Activated CD4-positive, alpha-beta memory T cell treated with anti-CD3 and anti-CD28 coated beads for 36 hours (primary cell): ENCODE data around the gene FADS2. TPM values are rescaled to one million over a fixed set of nuclear protein-coding genes. Genes with fewer than 3 reads are reported as not detected.
A peak's percentile ranks its signal among the peaks of the same experiment; 100 is the strongest.

Experiments used
- CTCF ChIA-PET: fragments of 350-600 bp; sonication (Branson Sonifier 250); formaldehyde crosslinking; loops from one replicate; lab custom pipeline; 2021; ENCODE audit warnings: antibody characterized with exemption, inconsistent platforms; lab: Charles Lee
- POLR2A ChIA-PET: fragments of 350-600 bp; sonication (Branson Sonifier 250); formaldehyde crosslinking; loops from one replicate; lab custom pipeline; 2021; ENCODE audit warnings: antibody characterized with exemption; lab: Charles Lee
- DNase-seq: peaks from one replicate; pipeline ENCODE4 v3.0.0-alpha.2; 2020
- H3K27ac Mint-ChIP-seq: one replicate; pipeline ENCODE4 v1.8.0; 2021; ENCODE audit warnings: mixed read lengths
- H3K27me3 Mint-ChIP-seq: one replicate; pipeline ENCODE4 v1.8.0; 2021; ENCODE audit warnings: mixed read lengths
- H3K36me3 Mint-ChIP-seq: one replicate; pipeline ENCODE4 v1.8.0; 2021; ENCODE audit warnings: mixed read lengths
- H3K4me1 Mint-ChIP-seq: one replicate; pipeline ENCODE4 v1.8.0; 2021; ENCODE audit warnings: low read depth, mixed read lengths
- H3K4me3 Mint-ChIP-seq: one replicate; pipeline ENCODE4 v1.8.0; 2021; ENCODE audit warnings: mild to moderate bottlenecking, mixed read lengths
- H3K9me3 Mint-ChIP-seq: one replicate; pipeline ENCODE4 v1.8.0; 2021; ENCODE audit warnings: mixed read lengths
- intact Hi-C: fragments of 100-400 bp; cut with micrococcal nuclease; formaldehyde crosslinking; loops from one replicate; pipeline ENCODE4 v1.15.1; 2023
- total RNA-seq, 2 experiments: library from RNA; stranded (reverse); gene quantifications; one replicate each; pipeline ENCODE4 v1.2.3, GENCODE V29; 2021

The FADS2 gene
- total RNA-seq, 2 experiments from 2014 or later = 58.2 to 60.8 TPM

DNA sequence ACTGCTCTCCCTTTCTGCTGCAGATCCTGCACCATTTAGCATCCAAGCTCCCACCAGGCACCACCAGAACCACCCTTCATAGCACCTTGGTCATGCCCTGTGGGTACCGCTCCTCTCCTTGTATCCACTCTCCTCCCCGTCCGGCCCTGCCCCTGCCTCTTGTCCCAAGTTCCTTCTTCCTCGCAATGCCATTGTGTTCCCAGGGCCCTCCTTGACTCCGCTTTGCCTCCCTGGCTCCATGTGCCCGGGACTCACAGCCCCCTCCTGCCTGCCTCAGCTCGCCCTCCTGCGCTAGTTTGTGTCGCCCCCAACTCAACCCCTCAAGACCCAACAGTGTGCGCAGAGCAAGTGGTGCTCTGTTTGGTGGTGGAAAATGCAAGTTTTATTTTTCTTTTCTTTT is 10.8 kb downstream of the FADS2 start:
- peaks cover 22% of the 10 kb centered on the region for H3K36me3 Mint-ChIP-seq
- intact Hi-C loops = no loop called here
- peaks cover 1% of the 10 kb centered on the region for H3K27me3 Mint-ChIP-seq
- H3K27ac Mint-ChIP-seq = no peak overlapping the region
- CTCF ChIA-PET = no interaction called here
- DNase-seq = no peak
- no peaks in the 10 kb centered on the region for H3K9me3 Mint-ChIP-seq
- peaks cover 14% of the 10 kb centered on the region for H3K4me1 Mint-ChIP-seq
- POLR2A ChIA-PET = interaction anchor here (0.9 kb wide), 1 partner anchor 35 kb away, joined by 3 read pairs; no protein-coding TSS in a partner anchor
- no peak overlapping the region for H3K4me3 Mint-ChIP-seq

GRCh38 chr11:61839742-61840141 is 11.6 kb downstream of the FADS2 start:
- H3K4me1 Mint-ChIP-seq = peaks cover 7% of the 10 kb centered on the region
- no peak overlapping the region for H3K27ac Mint-ChIP-seq
- no peak for DNase-seq
- ChIA-PET CTCF (no interaction called here), POLR2A (no interaction called here)
- H3K36me3 Mint-ChIP-seq = peaks cover 22% of the 10 kb centered on the region
- intact Hi-C loops = no loop called here
- H3K27me3 Mint-ChIP-seq = peaks cover 1% of the 10 kb centered on the region
- H3K4me3 Mint-ChIP-seq = no peak overlapping the region
- no peaks in the 10 kb centered on the region for H3K9me3 Mint-ChIP-seq

DNA sequence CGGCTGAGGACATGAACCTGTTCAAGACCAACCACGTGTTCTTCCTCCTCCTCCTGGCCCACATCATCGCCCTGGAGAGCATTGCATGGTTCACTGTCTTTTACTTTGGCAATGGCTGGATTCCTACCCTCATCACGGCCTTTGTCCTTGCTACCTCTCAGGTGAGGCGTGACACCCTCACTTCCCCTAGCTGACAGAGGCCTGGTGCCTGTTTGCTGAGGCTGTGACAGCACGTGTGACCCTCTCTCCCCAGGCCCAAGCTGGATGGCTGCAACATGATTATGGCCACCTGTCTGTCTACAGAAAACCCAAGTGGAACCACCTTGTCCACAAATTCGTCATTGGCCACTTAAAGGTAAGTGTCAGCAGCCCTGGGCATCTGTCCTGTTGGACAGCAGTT is 12.3 kb downstream of the FADS2 start:
- peaks cover 4% of the 10 kb centered on the region for H3K4me1 Mint-ChIP-seq
- H3K9me3 Mint-ChIP-seq = no peaks in the 10 kb centered on the region
- ChIA-PET CTCF (interaction anchor here (0.6 kb wide), 1 partner anchor 43 kb away, joined by 3 read pairs; no protein-coding TSS in a partner anchor), POLR2A (no interaction called here)
- no peak overlapping the region for H3K27ac Mint-ChIP-seq
- H3K4me3 Mint-ChIP-seq = no peak overlapping the region
- intact Hi-C loops = no loop called here
- no peak for DNase-seq
- peaks cover 22% of the 10 kb centered on the region for H3K36me3 Mint-ChIP-seq
- peaks cover 1% of the 10 kb centered on the region for H3K27me3 Mint-ChIP-seq

DNA sequence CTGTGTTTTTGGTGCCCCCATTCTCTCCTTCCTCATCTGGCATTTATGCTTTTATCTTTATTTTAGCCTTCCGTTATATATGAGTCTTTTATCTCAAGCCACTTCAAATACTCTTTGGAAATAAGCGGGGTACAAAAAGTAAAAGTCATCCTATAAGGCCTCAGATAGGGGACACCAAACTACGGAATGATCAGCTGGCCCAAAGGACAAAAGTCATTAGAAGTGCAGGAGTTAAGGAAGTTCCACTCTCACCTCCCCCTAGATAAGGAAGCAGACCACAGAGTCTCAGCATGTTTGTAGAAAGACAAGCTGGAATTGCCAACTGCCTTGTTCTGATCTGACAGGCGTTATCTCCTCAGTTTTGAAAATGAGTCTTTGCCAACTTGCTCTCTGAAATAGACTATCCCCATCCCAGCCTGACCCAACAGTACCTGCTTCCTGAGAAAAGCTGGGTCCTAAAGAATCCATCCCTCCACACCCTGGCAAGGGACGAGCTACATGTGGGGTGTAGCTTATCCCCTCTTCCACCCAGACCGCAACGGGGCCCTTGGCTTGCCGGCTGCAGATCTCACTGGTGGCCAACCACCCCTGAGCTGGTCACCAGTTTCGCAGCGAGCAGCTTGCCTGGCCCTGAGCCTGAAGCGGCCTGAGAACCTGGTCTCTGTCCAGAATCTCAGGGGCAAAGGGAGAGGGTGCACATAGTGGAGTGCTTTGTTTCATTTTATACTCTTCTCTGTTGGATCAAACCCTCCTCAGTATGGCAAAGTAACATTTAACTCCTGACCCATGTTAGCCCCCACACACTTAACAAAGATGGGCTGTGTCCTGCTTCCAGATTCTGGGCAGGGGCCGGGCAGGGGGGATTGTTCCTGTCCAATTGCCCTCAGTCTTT is 13.8 kb downstream of the FADS2 start:
- Mint-ChIP-seq H3K4me3 (no peak overlapping the region), H3K4me1 (no peaks in the 10 kb centered on the region), H3K27me3 (peaks cover 1% of the 10 kb centered on the region), H3K27ac (no peak overlapping the region), H3K36me3 (peaks cover 25% of the 10 kb centered on the region), H3K9me3 (no peaks in the 10 kb centered on the region)
- intact Hi-C loops = no loop called here
- no peak for DNase-seq
- POLR2A ChIA-PET = no interaction called here
- CTCF ChIA-PET = interaction anchor here (0.9 kb wide), 1 partner anchor 49 kb away, joined by 3 read pairs; no protein-coding TSS in a partner anchor

DNA sequence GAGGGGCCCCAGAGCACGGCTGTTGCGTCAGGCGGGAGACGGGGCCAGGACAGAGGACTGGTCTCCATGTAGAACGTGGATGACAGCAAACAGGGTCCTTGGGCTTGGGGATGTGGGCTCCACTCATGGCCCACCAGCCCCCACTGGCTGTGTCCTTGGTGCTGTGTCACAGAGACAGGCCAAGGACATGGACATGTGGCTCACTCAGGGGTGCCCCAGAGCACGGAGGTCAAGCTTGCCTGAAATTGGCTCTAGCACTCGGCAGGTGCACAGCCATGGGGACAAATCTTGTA is 14.4 kb downstream of the FADS2 start:
- intact Hi-C loops = no loop called here
- Mint-ChIP-seq H3K27me3 (peaks cover 1% of the 10 kb centered on the region), H3K4me3 (no peak overlapping the region), H3K27ac (no peak overlapping the region), H3K4me1 (no peaks in the 10 kb centered on the region), H3K36me3 (peaks cover 25% of the 10 kb centered on the region), H3K9me3 (no peaks in the 10 kb centered on the region)
- POLR2A ChIA-PET = no interaction called here
- CTCF ChIA-PET = interaction anchor here (0.9 kb wide), 1 partner anchor 49 kb away, joined by 3 read pairs; no protein-coding TSS in a partner anchor
- DNase-seq = no peak

- H3K27ac Mint-ChIP-seq = peak overlapping the region; percentile 13
- POLR2A ChIA-PET = no interaction called here
- peaks cover 18% of the 10 kb centered on the region for H3K36me3 Mint-ChIP-seq
Observed at GRCh38 chr11:61844909-61845565, 16.9 kb downstream of the FADS2 start.

DNA sequence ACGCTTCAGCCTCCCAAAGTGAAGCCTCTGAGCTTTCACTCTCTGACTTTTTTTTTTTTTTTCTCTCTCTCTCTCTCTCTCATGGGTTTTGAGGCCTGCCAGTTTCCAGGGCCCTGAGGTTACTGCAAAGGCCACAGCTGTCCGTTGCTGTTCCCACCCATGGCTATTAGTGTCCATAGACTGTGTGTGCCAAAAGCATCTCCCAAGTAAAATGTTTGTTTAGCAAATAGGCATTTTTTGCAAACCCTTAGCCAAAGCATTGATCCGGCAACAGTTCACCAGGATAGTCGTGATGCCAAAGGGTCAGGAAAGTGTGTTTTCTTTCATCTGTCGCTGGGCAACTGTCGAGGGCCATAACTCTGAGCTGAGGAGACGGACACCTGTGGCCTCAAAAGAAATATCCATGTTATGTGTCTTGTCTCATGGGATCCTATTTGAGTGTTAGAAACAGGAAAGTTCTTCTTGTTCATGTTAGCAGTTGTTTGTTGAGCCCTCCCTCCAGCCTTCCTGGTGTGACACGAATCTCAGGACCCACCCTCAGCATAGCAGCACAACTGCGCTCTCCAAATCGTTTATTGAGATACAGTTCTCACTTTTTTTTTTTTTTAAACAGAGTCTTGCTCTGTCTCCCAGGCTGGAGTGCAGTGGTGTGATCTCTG is 18.4 kb downstream of the FADS2 start:
- ChIA-PET POLR2A (no interaction called here), CTCF (interaction anchor here (1.0 kb wide), 1 partner anchor 262 kb away, joined by 3 read pairs; no protein-coding TSS in a partner anchor)
- Mint-ChIP-seq H3K4me1 (no peaks in the 10 kb centered on the region), H3K36me3 (peaks cover 8% of the 10 kb centered on the region), H3K9me3 (no peaks in the 10 kb centered on the region), H3K27me3 (no peaks in the 10 kb centered on the region), H3K4me3 (no peak overlapping the region), H3K27ac (no peak overlapping the region)
- DNase-seq = no peak
- intact Hi-C loops = no loop called here

More at GRCh38 chr11:61844909-61845565, 16.9 kb downstream of the FADS2 start:
- no peaks in the 10 kb centered on the region for H3K27me3 Mint-ChIP-seq
- intact Hi-C loops = no loop called here
- H3K4me1 Mint-ChIP-seq = no peaks in the 10 kb centered on the region
- H3K9me3 Mint-ChIP-seq = no peaks in the 10 kb centered on the region
- no peak overlapping the region for H3K4me3 Mint-ChIP-seq
- CTCF ChIA-PET = interaction anchor here (1.1 kb wide), 1 partner anchor 26 kb away, joined by 5 read pairs; no protein-coding TSS in a partner anchor
- DNase-seq = no peak

GRCh38 chr11:61847914-61848581 is 19.9 kb downstream of the FADS2 start:
- H3K36me3 Mint-ChIP-seq = peaks cover 5% of the 10 kb centered on the region
- DNase-seq = no peak
- ChIA-PET CTCF (no interaction called here), POLR2A (no interaction called here)
- no peak overlapping the region for H3K27ac Mint-ChIP-seq
- H3K4me1 Mint-ChIP-seq = no peaks in the 10 kb centered on the region
- no peaks in the 10 kb centered on the region for H3K9me3 Mint-ChIP-seq
- intact Hi-C loops = no loop called here
- H3K4me3 Mint-ChIP-seq = no peak overlapping the region
- H3K27me3 Mint-ChIP-seq = no peaks in the 10 kb centered on the region

DNA sequence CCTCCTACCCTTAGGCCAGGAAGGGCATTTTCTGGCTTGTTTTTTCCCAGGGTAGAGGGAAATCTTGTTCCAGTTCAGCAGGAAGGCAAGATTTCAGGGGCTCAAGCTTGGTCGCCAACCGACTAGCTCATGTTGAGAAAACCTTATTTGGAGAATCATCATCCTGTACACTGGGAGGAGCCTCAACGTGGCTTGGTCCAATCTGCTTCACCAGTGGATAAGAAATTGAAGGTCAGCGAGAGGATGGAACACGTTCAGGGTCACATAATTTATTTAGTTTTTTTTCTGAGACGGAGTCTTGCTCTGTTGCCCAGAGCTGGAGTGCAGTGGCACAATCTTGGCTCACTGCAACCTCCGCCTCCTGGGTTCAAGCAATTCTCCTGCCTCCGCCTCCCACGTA is 20.5 kb downstream of the FADS2 start:
- Mint-ChIP-seq H3K4me1 (no peaks in the 10 kb centered on the region), H3K27me3 (no peaks in the 10 kb centered on the region), H3K4me3 (no peak overlapping the region), H3K36me3 (peaks cover 3% of the 10 kb centered on the region), H3K9me3 (no peaks in the 10 kb centered on the region), H3K27ac (no peak overlapping the region)
- intact Hi-C loops = no loop called here
- POLR2A ChIA-PET = interaction anchor here (0.6 kb wide), 1 partner anchor 43 kb away, joined by 3 read pairs; no protein-coding TSS in a partner anchor
- DNase-seq = no peak
- CTCF ChIA-PET = no interaction called here

DNA sequence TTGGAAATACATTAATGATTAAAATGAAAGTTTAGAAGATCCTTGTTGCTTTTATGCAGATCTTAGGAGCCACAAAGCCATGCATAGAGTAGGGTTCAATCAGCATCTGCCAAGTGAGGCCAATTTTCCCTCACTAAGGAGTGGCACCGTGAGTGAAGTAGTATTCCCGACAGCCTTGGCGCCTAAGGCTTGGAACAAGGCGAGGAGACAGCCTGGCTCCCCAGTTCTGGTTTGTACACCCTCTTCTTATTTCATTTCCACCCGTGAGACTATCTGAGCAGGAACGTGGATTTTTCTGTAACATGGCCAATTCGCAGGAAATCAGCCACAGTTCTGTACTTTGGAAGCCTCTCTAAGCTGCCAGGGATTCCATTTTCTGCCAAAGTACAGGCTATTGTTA is 22.6 kb downstream of the FADS2 start:
- CTCF ChIA-PET = no interaction called here
- no peak overlapping the region for H3K27ac Mint-ChIP-seq
- H3K4me1 Mint-ChIP-seq = no peaks in the 10 kb centered on the region
- H3K4me3 Mint-ChIP-seq = no peak overlapping the region
- intact Hi-C loops = no loop called here
- no peak for DNase-seq
- POLR2A ChIA-PET = no interaction called here
- H3K36me3 Mint-ChIP-seq = peaks cover 2% of the 10 kb centered on the region
- H3K9me3 Mint-ChIP-seq = no peaks in the 10 kb centered on the region
- no peaks in the 10 kb centered on the region for H3K27me3 Mint-ChIP-seq

DNA sequence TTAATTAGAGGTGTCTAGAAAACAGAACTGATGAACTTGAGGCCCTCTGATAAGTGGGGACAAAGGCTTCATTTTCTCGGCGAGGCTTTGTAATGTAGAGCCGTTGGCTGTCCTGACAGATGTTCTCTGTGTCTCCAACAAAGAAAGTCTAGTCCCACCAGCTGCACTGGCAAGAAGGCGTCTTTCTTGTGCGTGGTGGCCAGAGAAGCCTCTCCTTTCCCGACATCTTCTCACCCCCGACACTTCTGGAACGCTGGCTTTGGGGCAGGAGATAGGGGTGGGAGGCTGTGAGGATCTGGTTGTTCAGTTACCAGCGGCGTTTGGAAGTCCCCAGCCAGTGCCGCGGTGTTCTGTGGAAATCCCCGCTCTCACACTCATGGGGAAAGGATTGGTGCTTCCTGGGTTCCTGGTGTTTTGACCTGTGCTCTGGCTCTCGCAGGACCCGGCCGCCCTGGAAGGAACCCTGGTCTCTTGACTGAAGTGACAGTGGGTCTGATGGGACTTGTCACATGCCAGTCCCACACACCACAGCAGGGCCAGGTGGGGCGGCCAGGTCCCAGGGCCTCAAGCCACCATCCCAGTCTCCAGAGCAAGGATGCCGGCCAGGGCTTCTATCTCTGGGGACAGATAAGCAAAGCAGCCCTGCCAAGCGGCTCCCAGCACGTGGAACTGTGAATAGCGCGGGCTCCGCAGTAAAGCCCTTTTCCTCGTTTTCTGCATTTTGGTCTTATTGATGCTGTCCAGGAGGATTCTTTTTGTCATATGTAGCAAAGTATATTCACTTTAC is 23.2 kb downstream of the FADS2 start:
- ChIA-PET POLR2A (no interaction called here), CTCF (no interaction called here)
- H3K36me3 Mint-ChIP-seq = no peaks in the 10 kb centered on the region
- H3K27me3 Mint-ChIP-seq = no peaks in the 10 kb centered on the region
- no peak overlapping the region for H3K4me3 Mint-ChIP-seq
- no peaks in the 10 kb centered on the region for H3K9me3 Mint-ChIP-seq
- no peak overlapping the region for H3K27ac Mint-ChIP-seq
- DNase-seq = no peak
- no peaks in the 10 kb centered on the region for H3K4me1 Mint-ChIP-seq
- intact Hi-C loops = no loop called here
